GM21360 (cell line): Measurements from ENCODE around the gene ITPKC.

Source experiments
- ATAC-seq: cut with Tn5 transposase; IDR thresholded peaks from one replicate; pipeline ENCODE4 v1.9.1; 2021; ENCODE audit warnings: mild to moderate bottlenecking, moderate library complexity; ENCODE audit not compliant: unreplicated experiment

ITPKC gene

GRCh38 chr19:40690050-40690692, 26.7 kb upstream of the ITPKC start, which contains the start of gene NUMBL:
TSS of gene NUMBL (minus strand) at chr19:40690651. CDS start at chr19:40690483, 168 bp downstream.
- no peak for ATAC-seq

GRCh38 chr19:40690693-40691420, 26.1 kb upstream of the ITPKC start:
- ATAC-seq = peak; percentile 56

GRCh38 chr19:40691421-40692211, 25.3 kb upstream of the ITPKC start:
- no peak for ATAC-seq

- ATAC-seq = no peak
Measured at GRCh38 chr19:40692212-40692551, 24.7 kb upstream of the ITPKC start.

GRCh38 chr19:40693150-40693788, 23.6 kb upstream of the ITPKC start:
- no peak for ATAC-seq

GRCh38 chr19:40693896-40694295, 23.0 kb upstream of the ITPKC start:
- ATAC-seq = no peak

GRCh38 chr19:40695881-40696280, 21.0 kb upstream of the ITPKC start:
- no peak for ATAC-seq

- no peak for ATAC-seq
Measured at GRCh38 chr19:40697007-40697406, 19.9 kb upstream of the ITPKC start.

- ATAC-seq = no peak
Measured at GRCh38 chr19:40700083-40700482, 16.8 kb upstream of the ITPKC start.

- ATAC-seq = no peak
Measured at GRCh38 chr19:40701758-40702157, 15.2 kb upstream of the ITPKC start.

GRCh38 chr19:40702337-40703012, 14.4 kb upstream of the ITPKC start:
- no peak for ATAC-seq

- no peak for ATAC-seq
Measured at GRCh38 chr19:40703029-40703755, 13.7 kb upstream of the ITPKC start.

- no peak for ATAC-seq
Measured at GRCh38 chr19:40704491-40705361, 12.2 kb upstream of the ITPKC start.

- no peak for ATAC-seq
Measured at GRCh38 chr19:40705362-40705651, 11.6 kb upstream of the ITPKC start.

- no peak for ATAC-seq
Measured at GRCh38 chr19:40705950-40706619, 10.8 kb upstream of the ITPKC start.

- ATAC-seq = no peak
Measured at GRCh38 chr19:40707615-40708014, 9.3 kb upstream of the ITPKC start.

- ATAC-seq = no peak
Measured at GRCh38 chr19:40709817-40710216, 7.1 kb upstream of the ITPKC start.

GRCh38 chr19:40713939-40714338, 3.0 kb upstream of the ITPKC start:
- no peak for ATAC-seq
